Neural crest cell (in vitro differentiated cells): ENCODE results near the gene LAT. TPM values are rescaled to one million over a fixed set of nuclear protein-coding genes. Genes with fewer than 3 reads are reported as not detected.
"Not testable (repeated sequence)": the region's sequence is repeated elsewhere in the genome, so short reads cannot be mapped to it uniquely, and the experiment has no call there.

Experiments used
- DNase-seq: peaks from one replicate; pipeline ENCODE4 v3.0.0; 2021; ENCODE audit warnings: low read depth, mixed read lengths, low spot score
- H3K27ac Mint-ChIP-seq: one replicate; pipeline ENCODE4 v1.8.0; 2021; ENCODE audit warnings: mild to moderate bottlenecking, mixed read lengths; ENCODE audit not compliant: unreplicated experiment
- H3K27me3 Mint-ChIP-seq: 2 replicates; pipeline ENCODE4 v1.8.0; 2021; ENCODE audit warnings: low read depth, mild to moderate bottlenecking, mixed read lengths
- H3K36me3 Mint-ChIP-seq: 2 replicates; pipeline ENCODE4 v1.8.0; 2021; ENCODE audit warnings: low read depth, mild to moderate bottlenecking, mixed read lengths
- H3K4me1 Mint-ChIP-seq: 2 replicates; pipeline ENCODE4 v1.8.0; 2021; ENCODE audit warnings: mixed read lengths
- H3K4me3 Mint-ChIP-seq: one replicate; pipeline ENCODE4 v1.8.0; 2021; ENCODE audit warnings: mild to moderate bottlenecking, mixed read lengths
- H3K9me3 Mint-ChIP-seq: 2 replicates; pipeline ENCODE4 v1.8.0; 2021; ENCODE audit warnings: mixed read lengths
- total RNA-seq: library from RNA; stranded (reverse); gene quantifications from 2 replicates; pipeline ENCODE4 v1.2.1, GENCODE V29; 2021
- TF ChIP-seq, protein P1 (sequence below): fragments of 200-600 bp; sonication (generic); conservative IDR thresholded peaks from 2 replicates; pipeline ENCODE4 v1.5.0; 2021; ENCODE audit warnings: antibody characterized with exemption, mild to moderate bottlenecking

Gene LAT
- total RNA-seq, 1 donor from 2014 or later = 4.9 TPM

DNA sequence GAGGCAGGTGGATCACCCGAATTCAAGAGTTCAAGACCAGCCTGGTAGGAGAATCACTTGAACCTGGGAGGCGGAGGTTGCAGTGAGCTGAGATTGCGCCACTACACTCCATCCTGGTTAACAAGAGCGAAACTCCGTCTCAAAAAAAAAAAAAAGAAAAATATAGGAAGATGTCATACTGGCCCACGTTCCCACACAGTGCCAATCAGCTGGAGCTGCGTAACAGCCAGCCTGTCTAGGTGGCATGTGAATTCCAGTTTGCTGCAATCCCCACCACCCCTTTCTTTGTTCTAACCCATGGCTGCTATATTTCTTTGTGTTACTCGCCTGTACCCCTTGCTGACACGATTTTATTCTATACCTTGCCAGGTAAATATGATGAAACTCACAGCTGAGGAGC, 26.6 kb upstream of the LAT start:
- Mint-ChIP-seq H3K4me1 (no peaks in the 10 kb centered on the region), H3K4me3 (no peak overlapping the region), H3K27ac (no peak overlapping the region), H3K36me3 (peaks cover 14% of the 10 kb centered on the region), H3K27me3 (no peaks in the 10 kb centered on the region), H3K9me3 (no peaks in the 10 kb centered on the region)
- DNase-seq = no peak
- TF ChIP-seq, protein P1, sequence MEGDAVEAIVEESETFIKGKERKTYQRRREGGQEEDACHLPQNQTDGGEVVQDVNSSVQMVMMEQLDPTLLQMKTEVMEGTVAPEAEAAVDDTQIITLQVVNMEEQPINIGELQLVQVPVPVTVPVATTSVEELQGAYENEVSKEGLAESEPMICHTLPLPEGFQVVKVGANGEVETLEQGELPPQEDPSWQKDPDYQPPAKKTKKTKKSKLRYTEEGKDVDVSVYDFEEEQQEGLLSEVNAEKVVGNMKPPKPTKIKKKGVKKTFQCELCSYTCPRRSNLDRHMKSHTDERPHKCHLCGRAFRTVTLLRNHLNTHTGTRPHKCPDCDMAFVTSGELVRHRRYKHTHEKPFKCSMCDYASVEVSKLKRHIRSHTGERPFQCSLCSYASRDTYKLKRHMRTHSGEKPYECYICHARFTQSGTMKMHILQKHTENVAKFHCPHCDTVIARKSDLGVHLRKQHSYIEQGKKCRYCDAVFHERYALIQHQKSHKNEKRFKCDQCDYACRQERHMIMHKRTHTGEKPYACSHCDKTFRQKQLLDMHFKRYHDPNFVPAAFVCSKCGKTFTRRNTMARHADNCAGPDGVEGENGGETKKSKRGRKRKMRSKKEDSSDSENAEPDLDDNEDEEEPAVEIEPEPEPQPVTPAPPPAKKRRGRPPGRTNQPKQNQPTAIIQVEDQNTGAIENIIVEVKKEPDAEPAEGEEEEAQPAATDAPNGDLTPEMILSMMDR = no peak

DNA sequence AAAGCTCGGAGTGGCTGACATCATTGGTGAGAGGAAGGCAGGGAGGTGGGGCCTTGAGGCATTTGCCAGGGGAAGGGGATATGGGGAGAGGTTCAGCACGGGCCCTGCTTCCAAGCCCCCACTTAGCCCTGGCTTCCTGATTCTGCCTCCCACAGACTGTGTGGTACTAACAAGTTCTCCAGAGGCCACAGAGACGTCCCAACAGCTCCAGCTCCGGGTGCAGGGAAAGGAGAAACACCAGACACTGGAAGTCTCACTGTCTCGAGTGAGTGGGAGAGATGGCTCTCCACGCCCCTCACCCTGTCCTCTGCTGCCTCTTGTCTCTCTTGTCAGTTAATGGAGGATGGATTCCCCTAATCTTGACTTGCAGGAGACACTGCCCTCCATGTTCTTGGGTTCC, 26.0 kb upstream of the LAT start:
- TF ChIP-seq, protein P1 = no peak
- no peak overlapping the region for H3K4me3 Mint-ChIP-seq
- peaks cover 14% of the 10 kb centered on the region for H3K36me3 Mint-ChIP-seq
- no peaks in the 10 kb centered on the region for H3K9me3 Mint-ChIP-seq
- H3K27ac Mint-ChIP-seq = no peak overlapping the region
- no peaks in the 10 kb centered on the region for H3K27me3 Mint-ChIP-seq
- no peak for DNase-seq
- no peaks in the 10 kb centered on the region for H3K4me1 Mint-ChIP-seq

DNA sequence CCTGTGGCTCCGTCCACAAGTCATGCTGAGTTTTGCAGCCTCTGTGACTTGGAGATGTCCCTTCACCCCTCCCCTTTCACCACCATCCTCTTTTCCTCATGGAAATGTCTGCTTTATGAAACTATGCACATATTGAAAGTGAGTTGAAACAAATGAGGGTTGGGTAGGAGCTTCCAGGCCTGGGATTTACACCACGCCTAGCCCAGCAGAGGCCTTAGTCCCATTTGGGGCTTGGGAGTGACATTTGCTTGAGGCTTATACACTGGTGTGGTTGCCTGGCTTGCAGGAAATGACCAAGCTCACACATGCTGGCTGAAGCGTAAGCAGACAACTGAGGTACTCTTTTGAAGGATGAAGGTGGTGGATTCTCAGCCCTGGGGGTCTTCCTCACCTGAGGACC, 20.8 kb upstream of the LAT start:
- TF ChIP-seq, protein P1 = no peak
- no peak overlapping the region for H3K27ac Mint-ChIP-seq
- H3K4me1 Mint-ChIP-seq = no peaks in the 10 kb centered on the region
- H3K27me3 Mint-ChIP-seq = no peaks in the 10 kb centered on the region
- DNase-seq = no peak
- no peaks in the 10 kb centered on the region for H3K9me3 Mint-ChIP-seq
- no peak overlapping the region for H3K4me3 Mint-ChIP-seq
- H3K36me3 Mint-ChIP-seq = peaks cover 9% of the 10 kb centered on the region

DNA sequence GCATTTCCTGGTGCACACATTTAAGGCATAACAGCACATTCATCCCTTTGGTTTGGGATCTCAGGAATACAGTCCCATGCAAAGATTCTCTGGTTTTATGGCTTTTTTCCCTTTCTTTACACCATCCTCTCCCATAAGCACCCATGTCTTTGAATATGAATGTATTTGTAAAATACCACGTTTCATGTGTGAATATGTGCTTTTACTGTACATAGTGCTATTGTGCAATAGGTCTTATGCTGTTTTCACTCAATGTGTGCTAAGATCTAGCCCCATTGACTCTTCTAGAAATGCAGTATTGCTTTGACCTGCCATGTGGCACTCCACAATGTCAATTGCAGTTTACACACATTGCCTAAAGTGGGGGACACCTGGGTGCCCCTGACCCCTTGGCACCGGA, 20.4 kb upstream of the LAT start:
- H3K36me3 Mint-ChIP-seq = peaks cover 9% of the 10 kb centered on the region
- no peak overlapping the region for H3K27ac Mint-ChIP-seq
- DNase-seq = no peak

DNA sequence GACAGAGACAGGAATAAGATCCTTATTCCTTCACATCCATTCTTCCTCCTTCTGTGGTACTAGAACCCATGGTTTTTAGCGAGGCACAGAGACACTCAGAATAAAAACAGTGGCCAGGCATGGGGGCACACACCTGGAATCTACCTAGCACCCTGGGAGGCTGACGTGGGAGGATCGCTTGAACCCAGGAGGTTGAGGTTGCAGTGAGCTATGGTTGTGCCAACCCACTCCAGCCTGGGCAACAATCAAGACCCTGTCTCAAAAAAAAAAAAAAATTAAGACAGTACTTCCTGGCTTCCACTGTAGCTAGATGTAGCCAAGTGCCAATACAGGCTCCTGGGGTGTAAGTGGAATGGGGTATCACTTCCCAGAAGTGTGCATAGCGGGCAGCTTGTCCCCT, 17.7 kb upstream of the LAT start:
- Mint-ChIP-seq H3K9me3 (no peaks in the 10 kb centered on the region), H3K4me1 (no peaks in the 10 kb centered on the region), H3K36me3 (peaks cover 3% of the 10 kb centered on the region), H3K27me3 (no peaks in the 10 kb centered on the region), H3K27ac (no peak overlapping the region), H3K4me3 (no peak overlapping the region)
- TF ChIP-seq, protein P1 = no peak
- no peak for DNase-seq

More for the DNA sequence above, 20.4 kb upstream of the LAT start:
- Mint-ChIP-seq H3K4me3 (no peak overlapping the region), H3K4me1 (no peaks in the 10 kb centered on the region), H3K27me3 (no peaks in the 10 kb centered on the region), H3K9me3 (no peaks in the 10 kb centered on the region)
- TF ChIP-seq, protein P1 = no peak

DNA sequence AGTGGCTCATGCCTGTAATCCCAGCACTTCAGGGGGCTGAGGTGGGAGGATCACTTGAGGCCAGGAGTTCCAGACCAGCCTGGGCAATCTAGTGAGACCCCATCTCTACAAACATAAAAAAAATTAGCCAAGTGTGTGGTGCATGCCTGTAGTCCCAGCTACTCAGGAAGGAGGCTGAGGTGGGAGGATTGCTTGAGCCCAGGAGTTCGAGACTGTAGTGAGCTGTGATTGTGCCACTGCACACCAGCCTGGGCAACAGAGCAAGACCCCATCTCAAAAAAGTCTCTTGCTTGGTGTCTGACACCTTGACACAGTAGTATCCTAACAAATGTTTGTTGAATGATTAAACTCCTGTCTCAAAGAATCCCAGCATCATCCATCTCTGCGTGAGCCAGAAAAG, 15.2 kb upstream of the LAT start:
- not testable (repeated sequence) for H3K9me3 Mint-ChIP-seq, DNase-seq, H3K4me3 Mint-ChIP-seq, H3K27me3 Mint-ChIP-seq, H3K36me3 Mint-ChIP-seq, H3K27ac Mint-ChIP-seq, H3K4me1 Mint-ChIP-seq
